Smooth muscle cell (in vitro differentiated cells): ENCODE data around the gene PDSS2. TPM values are rescaled to one million over a fixed set of nuclear protein-coding genes. Genes with fewer than 3 reads are reported as not detected.

Source experiments
- DNase-seq: peaks from one replicate; lab custom pipeline; 2025; ENCODE audit not compliant: unreplicated experiment; lab: John Stamatoyannopoulos, UW
- H2AFZ ChIP-seq: fragments of 200-600 bp; sonication (generic); 2 replicates; pipeline ENCODE4 v1.6.0; 2016; ENCODE audit warnings: antibody characterized with exemption, low read depth, mild to moderate bottlenecking
- H3F3A ChIP-seq: fragments of 200-600 bp; sonication (generic); 2 replicates; pipeline ENCODE4 v1.6.0; 2017; ENCODE audit warnings: antibody characterized with exemption, low read depth
- H3K27ac ChIP-seq: fragments of 200-600 bp; sonication (generic); 2 replicates; pipeline ENCODE4 v1.5.1; 2016; ENCODE audit warnings: low read depth, mild to moderate bottlenecking
- H3K27me3 ChIP-seq: fragments of 200-600 bp; sonication (generic); 2 replicates; pipeline ENCODE4 v1.6.1; 2016; ENCODE audit warnings: low read depth, mild to moderate bottlenecking
- H3K36me3 ChIP-seq: fragments of 200-600 bp; sonication (generic); 2 replicates; pipeline ENCODE4 v1.5.1; 2016; ENCODE audit warnings: low read depth
- H3K4me1 ChIP-seq: fragments of 200-600 bp; sonication (generic); 2 replicates; pipeline ENCODE4 v1.5.1; 2016; ENCODE audit warnings: low read depth
- H3K4me2 ChIP-seq: fragments of 200-600 bp; sonication (generic); 2 replicates; pipeline ENCODE4 v1.6.0; 2016; ENCODE audit warnings: mild to moderate bottlenecking
- H3K4me3 ChIP-seq: fragments of 200-600 bp; sonication (generic); 2 replicates; pipeline ENCODE4 v1.5.1; 2016; ENCODE audit warnings: mild to moderate bottlenecking
- H3K79me2 ChIP-seq: fragments of 200-600 bp; sonication (generic); 2 replicates; pipeline ENCODE4 v1.6.0; 2016; ENCODE audit warnings: low read depth, mild to moderate bottlenecking
- H3K9ac ChIP-seq: fragments of 200-600 bp; sonication (generic); 2 replicates; pipeline ENCODE4 v1.6.0; 2016; ENCODE audit warnings: low read depth
- H3K9me3 ChIP-seq: fragments of 200-600 bp; sonication (generic); replicated peaks from 2 replicates; pipeline ENCODE4 v1.5.1; 2016; ENCODE audit warnings: low read depth
- H4K20me1 ChIP-seq: fragments of 200-600 bp; sonication (generic); 2 replicates; pipeline ENCODE4 v1.6.0; 2016; ENCODE audit warnings: low read depth
- WGBS: methylation state at CpG from one replicate; pipeline ENCODE4 v1.1.7; 2016; ENCODE audit warnings: low lambda C conversion rate; 5-methylcytosine and 5-hydroxymethylcytosine counted together
- polyA plus RNA-seq: library from polyadenylated mRNA; unstranded; fragments of >200 nt; fragmentation: Nextera tagmentation; extraction: Ambion mirVana; gene quantifications from 2 replicates; pipeline ENCODE4 v1.2.1, GENCODE V29; 2016
- total RNA-seq: library from RNA; depleted of rRNA; stranded (reverse); fragments of >200 nt; gene quantifications from 2 replicates; pipeline ENCODE4 v1.2.3, GENCODE V29; 2014
- TF ChIP-seq, protein P1 (sequence below): fragments of 200-600 bp; sonication (generic); IDR thresholded peaks from 2 replicates; pipeline ENCODE4 v1.5.1; 2017; ENCODE audit warnings: borderline replicate concordance, mild to moderate bottlenecking, antibody characterized with exemption; ENCODE audit not compliant: insufficient read depth, poor library complexity, severe bottlenecking

PDSS2 gene
- total and polyA plus RNA-seq, 2 experiments from 2014 or later: 12.8 to 15.5 TPM

DNA sequence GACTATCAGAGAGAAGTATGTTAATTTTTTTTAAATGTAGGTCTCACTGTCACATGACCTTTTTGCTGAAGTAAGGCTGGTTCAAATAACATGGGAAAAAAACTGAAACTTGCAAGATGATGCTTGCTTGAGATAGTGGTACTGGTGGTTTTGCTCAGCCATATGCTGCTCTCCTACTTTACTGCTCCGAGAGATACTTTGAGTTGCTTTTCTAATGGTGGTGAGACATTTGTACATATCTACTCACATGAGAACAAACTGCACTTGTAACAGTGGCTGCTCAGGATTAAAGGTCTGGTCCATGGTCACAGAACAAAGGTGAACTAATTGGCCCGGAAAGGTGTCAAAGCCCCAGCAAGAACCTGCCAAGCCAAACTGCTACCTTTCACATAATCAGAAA lies 237.8 kb downstream of the PDSS2 start:
- H3K4me3 ChIP-seq: no peak overlapping the region
- H3K27ac ChIP-seq: no peak overlapping the region
- no peaks in the 10 kb centered on the region for H3K27me3 ChIP-seq
- 93% methylated on average over 2 of the region's 2 CpGs for WGBS
- TF ChIP-seq, protein P1, sequence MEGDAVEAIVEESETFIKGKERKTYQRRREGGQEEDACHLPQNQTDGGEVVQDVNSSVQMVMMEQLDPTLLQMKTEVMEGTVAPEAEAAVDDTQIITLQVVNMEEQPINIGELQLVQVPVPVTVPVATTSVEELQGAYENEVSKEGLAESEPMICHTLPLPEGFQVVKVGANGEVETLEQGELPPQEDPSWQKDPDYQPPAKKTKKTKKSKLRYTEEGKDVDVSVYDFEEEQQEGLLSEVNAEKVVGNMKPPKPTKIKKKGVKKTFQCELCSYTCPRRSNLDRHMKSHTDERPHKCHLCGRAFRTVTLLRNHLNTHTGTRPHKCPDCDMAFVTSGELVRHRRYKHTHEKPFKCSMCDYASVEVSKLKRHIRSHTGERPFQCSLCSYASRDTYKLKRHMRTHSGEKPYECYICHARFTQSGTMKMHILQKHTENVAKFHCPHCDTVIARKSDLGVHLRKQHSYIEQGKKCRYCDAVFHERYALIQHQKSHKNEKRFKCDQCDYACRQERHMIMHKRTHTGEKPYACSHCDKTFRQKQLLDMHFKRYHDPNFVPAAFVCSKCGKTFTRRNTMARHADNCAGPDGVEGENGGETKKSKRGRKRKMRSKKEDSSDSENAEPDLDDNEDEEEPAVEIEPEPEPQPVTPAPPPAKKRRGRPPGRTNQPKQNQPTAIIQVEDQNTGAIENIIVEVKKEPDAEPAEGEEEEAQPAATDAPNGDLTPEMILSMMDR: no peak
- no peak for DNase-seq
- no peak overlapping the region for H3K9ac ChIP-seq
- no peaks in the 10 kb centered on the region for H3F3A ChIP-seq
- no peaks in the 10 kb centered on the region for H3K36me3 ChIP-seq
- H3K4me2 ChIP-seq: no peak overlapping the region
- H3K9me3 ChIP-seq: no peaks in the 10 kb centered on the region
- H2AFZ ChIP-seq: no peak overlapping the region
- H3K4me1 ChIP-seq: no peaks in the 10 kb centered on the region
- H4K20me1 ChIP-seq: no peaks in the 10 kb centered on the region
- H3K79me2 ChIP-seq: no peaks in the 10 kb centered on the region

DNA sequence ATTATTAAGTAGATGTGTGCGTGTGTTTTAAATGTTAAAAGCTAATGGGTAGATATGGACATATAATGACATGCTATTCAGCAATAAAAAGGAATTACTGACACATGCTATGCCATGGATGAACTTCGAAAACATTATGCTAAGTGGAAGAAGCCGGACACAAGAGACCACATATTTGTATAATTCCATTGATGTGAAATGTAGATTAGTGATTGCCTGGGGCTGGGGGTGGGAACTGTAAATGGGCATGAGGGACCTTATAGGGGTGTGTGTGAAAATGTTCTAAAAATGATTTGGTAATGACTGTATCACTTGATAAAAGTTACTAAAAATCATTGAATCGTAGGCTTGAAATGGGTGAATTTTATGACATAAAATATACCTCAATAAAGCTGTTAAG lies 239.5 kb downstream of the PDSS2 start:
- H3K4me2 ChIP-seq: no peak overlapping the region
- H3K27me3 ChIP-seq: no peaks in the 10 kb centered on the region
- 97% methylated on average over 4 of the region's 4 CpGs for WGBS
- no peak overlapping the region for H2AFZ ChIP-seq
- no peak overlapping the region for H3K9ac ChIP-seq
- no peaks in the 10 kb centered on the region for H3K79me2 ChIP-seq
- H3K4me1 ChIP-seq: no peaks in the 10 kb centered on the region
- no peaks in the 10 kb centered on the region for H3K9me3 ChIP-seq
- H3K36me3 ChIP-seq: no peaks in the 10 kb centered on the region
- H3K4me3 ChIP-seq: no peak overlapping the region
- no peaks in the 10 kb centered on the region for H4K20me1 ChIP-seq
- no peak for DNase-seq
- no peak overlapping the region for H3K27ac ChIP-seq
- TF ChIP-seq, protein P1: no peak
- H3F3A ChIP-seq: no peaks in the 10 kb centered on the region

DNA sequence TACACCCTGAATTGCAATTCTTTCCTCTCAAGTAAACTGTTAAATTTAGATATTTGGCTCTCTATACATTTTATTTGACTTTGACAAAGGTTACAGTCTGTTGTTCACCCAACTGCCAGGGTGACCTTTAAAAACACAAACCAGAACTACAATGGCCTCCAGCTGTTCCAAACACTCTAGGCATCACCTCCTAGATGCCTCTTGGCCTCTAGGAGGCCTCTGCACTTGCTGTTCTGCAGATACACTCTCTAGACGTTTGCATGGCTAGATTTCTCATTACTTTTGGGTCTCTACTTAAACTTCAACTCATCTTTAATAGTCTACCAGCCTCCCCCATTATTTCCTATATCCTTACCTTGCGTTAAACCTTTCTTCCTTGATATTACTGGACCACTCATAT lies 241.2 kb downstream of the PDSS2 start:
- Histone ChIP-seq H3K4me3 (no peak overlapping the region), H4K20me1 (no peaks in the 10 kb centered on the region), H3K27me3 (no peaks in the 10 kb centered on the region), H3K27ac (no peak overlapping the region), H3K36me3 (no peaks in the 10 kb centered on the region), H3K4me1 (no peaks in the 10 kb centered on the region), H3F3A (no peaks in the 10 kb centered on the region), H3K79me2 (no peaks in the 10 kb centered on the region), H3K9me3 (no peaks in the 10 kb centered on the region), H2AFZ (no peak overlapping the region), H3K4me2 (no peak overlapping the region), H3K9ac (no peak overlapping the region)
- DNase-seq: no peak
- WGBS: 66% methylated on average over 2 of the region's 2 CpGs
- TF ChIP-seq, protein P1: no peak

DNA sequence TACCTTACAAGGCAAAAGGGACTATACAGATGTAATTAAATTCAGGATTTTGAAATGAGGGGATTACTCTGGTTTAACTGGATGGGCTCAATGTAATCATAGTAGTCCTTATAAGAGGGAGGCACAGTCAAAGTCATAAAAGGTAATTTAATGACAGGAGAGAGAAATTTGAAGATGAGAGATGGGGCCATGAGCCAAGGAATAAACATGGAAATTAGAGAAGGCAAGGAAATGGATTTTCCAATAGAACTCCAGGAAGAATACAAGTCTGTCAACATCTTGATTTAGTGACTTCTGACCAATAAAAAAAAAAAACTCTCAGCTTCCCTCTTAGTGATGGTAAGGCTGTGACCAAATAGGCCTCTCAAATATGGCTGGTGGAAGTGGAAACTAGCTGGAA lies 242.1 kb downstream of the PDSS2 start:
- Histone ChIP-seq H3K4me1 (no peaks in the 10 kb centered on the region), H3K9ac (no peak overlapping the region), H3F3A (no peaks in the 10 kb centered on the region), H3K4me3 (no peak overlapping the region), H3K36me3 (no peaks in the 10 kb centered on the region), H3K79me2 (no peaks in the 10 kb centered on the region), H2AFZ (no peak overlapping the region), H3K27me3 (no peaks in the 10 kb centered on the region), H4K20me1 (no peaks in the 10 kb centered on the region), H3K9me3 (no peaks in the 10 kb centered on the region), H3K27ac (no peak overlapping the region), H3K4me2 (no peak overlapping the region)
- DNase-seq: no peak
- TF ChIP-seq, protein P1: no peak
